ENCODE measurements around the gene PROX1.

DNA sequence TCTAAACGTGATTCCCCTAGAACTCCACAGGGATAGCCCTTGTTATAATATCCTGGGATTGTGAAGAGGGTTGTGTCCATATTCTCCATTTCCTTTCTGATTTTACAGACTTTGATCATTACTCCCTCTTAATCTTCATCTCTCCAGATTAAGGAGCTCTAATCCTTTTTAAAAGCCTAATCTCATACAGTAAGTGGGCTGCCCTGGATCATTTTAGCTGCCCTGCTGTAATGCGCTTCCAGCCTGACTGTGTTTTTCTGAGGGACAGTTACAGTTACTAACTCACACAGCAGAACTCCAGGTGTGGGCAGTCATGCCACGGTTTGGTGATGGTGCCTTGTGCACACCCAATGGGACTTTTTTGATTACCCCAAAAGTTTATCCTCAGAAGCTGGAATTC is 33.5 kb downstream of the PROX1 start:
- TF ChIP-seq, protein P1, sequence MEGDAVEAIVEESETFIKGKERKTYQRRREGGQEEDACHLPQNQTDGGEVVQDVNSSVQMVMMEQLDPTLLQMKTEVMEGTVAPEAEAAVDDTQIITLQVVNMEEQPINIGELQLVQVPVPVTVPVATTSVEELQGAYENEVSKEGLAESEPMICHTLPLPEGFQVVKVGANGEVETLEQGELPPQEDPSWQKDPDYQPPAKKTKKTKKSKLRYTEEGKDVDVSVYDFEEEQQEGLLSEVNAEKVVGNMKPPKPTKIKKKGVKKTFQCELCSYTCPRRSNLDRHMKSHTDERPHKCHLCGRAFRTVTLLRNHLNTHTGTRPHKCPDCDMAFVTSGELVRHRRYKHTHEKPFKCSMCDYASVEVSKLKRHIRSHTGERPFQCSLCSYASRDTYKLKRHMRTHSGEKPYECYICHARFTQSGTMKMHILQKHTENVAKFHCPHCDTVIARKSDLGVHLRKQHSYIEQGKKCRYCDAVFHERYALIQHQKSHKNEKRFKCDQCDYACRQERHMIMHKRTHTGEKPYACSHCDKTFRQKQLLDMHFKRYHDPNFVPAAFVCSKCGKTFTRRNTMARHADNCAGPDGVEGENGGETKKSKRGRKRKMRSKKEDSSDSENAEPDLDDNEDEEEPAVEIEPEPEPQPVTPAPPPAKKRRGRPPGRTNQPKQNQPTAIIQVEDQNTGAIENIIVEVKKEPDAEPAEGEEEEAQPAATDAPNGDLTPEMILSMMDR (IDR thresholded peaks at IDR 0.05): no peak
- TF ChIP-seq, protein P2, sequence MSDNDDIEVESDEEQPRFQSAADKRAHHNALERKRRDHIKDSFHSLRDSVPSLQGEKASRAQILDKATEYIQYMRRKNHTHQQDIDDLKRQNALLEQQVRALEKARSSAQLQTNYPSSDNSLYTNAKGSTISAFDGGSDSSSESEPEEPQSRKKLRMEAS (CRISPR knock-in tag; IDR thresholded peaks at IDR 0.05): no peak
- TF ChIP-seq, protein P3, sequence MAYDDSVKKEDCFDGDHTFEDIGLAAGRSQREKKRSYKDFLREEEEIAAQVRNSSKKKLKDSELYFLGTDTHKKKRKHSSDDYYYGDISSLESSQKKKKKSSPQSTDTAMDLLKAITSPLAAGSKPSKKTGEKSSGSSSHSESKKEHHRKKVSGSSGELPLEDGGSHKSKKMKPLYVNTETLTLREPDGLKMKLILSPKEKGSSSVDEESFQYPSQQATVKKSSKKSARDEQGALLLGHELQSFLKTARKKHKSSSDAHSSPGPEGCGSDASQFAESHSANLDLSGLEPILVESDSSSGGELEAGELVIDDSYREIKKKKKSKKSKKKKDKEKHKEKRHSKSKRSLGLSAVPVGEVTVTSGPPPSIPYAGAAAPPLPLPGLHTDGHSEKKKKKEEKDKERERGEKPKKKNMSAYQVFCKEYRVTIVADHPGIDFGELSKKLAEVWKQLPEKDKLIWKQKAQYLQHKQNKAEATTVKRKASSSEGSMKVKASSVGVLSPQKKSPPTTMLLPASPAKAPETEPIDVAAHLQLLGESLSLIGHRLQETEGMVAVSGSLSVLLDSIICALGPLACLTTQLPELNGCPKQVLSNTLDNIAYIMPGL (CRISPR knock-in tag; IDR thresholded peaks at IDR 0.05): no peak
- TF ChIP-seq CBFB (CRISPR knock-in tag; IDR thresholded peaks at IDR 0.05; ENCODE audit: low read depth) (no peak), NR3C1 (CRISPR knock-in tag; conservative IDR thresholded peaks at IDR 0.05; ENCODE audit: low read depth) (no peak), SP1 (CRISPR knock-in tag; conservative IDR thresholded peaks at IDR 0.05) (no peak), FOXP1 (CRISPR knock-in tag; IDR thresholded peaks at IDR 0.05; ENCODE audit: borderline replicate concordance) (no peak), KAT7 (CRISPR knock-in tag; IDR thresholded peaks at IDR 0.05; ENCODE audit: borderline replicate concordance) (no peak)
- TF ChIP-seq, protein P4, sequence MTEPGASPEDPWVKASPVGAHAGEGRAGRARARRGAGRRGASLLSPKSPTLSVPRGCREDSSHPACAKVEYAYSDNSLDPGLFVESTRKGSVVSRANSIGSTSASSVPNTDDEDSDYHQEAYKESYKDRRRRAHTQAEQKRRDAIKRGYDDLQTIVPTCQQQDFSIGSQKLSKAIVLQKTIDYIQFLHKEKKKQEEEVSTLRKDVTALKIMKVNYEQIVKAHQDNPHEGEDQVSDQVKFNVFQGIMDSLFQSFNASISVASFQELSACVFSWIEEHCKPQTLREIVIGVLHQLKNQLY (CRISPR knock-in tag; IDR thresholded peaks at IDR 0.05): no peak
- TF ChIP-seq, protein P5, sequence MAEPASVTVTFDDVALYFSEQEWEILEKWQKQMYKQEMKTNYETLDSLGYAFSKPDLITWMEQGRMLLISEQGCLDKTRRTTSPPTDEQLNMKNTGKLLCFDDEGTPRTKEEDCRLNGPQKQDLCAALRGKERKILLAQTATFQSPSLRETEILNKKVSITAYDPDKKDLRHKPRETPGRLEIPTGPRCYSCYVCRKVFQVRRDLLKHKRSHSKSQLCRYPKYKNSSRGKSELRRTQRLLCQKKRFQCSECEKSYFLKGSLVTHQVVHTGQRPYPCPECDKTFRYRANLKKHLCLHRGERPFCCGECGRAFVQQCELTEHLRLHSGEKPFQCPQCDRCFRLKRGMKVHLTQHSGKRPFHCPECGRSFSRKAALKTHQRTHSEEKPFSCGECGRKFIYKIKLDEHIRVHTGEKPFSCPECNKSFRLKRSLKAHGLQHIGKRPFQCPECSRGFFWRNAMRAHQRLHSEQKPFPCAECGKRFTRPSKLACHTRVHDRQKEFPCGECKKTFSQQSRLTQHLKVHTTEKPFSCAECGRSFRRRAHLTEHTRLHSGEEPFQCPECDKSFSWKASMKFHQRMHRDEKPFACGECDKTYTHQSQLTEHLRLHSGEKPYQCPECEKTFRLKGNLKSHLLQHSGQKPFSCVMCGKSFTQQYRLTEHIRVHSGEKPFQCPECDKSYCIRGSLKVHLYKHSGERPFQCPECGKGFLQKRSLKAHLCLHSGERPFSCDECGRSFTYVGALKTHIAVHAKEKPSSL (CRISPR knock-in tag; conservative IDR thresholded peaks at IDR 0.05): no peak

Data from WTC11 (cell line).